ENCODE data around the gene ZNF608.

Gene ZNF608

DNA sequence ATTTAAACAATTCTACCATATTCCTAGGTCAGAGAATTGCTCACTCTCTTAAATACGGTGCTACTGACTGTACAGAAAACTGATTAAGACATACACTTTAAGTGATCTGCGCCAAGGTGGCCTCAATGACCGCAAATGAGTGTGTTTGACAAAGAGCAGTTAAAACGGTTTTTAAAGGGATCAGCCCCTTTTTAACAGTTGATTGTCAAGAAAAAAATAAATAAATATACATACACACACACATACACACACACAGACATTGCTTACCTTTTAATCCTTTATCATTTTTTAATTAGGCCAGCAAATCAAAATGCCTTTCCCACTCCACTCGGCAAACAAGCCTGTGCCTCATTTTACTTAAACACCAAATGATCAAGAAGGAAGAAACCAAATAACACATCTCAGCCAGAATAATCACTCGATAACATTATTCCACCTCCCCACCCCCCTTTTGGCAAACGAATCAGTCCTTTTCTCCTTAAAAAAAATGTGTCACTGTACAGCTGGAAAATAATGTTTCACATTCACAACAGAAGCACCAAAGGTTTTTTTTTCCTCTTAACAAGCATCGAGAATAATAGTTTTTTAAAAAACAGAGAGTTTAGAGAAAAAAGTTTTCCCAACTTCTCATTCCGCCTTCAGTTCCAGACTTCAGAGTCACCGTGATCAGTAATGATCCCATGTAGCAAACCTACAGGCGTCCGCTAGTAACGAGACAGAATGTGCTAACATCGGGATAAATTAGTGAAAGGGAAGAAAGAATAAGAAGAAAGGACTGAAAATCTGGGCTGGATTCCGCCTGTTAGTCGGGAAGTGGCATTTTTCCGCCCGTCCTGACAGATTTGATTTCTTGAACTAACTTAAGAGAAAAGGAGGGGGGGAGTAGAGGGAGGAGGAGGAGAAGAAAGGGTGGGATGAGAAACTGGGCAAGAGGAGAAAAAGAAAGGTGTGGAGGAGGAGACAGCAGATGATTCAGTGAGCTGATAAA lies at the start of gene ZNF608:
Gene ZNF608 (minus strand): TSS at position 712 of the 988 bp plus-strand sequence. CDS start 1,650 bp downstream, outside the sequence.
- peak; percentile 75 for DNase-seq (ENCODE audit: low spot score)

DNA sequence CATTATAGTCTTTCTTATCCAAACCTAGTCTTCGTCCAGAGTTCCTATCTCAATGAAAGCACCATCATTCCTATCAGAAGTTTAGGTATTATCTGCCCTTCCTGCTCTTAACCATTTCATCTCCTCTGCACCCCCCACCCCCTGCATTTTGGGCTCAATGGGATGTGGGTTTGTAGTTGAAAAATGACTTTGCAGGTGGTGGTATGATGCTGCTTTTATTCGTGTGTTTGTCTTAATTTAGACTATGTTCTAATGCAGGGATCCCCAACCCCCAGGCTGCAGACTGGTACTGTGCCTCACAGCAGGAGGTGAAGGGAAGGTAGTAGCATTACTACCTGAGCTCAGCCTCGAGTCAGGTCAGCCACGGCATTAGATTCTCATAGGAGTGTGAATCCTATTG lies 49.4 kb upstream of the ZNF608 start:
- DNase-seq (ENCODE audit: low spot score) = no peak

DNA sequence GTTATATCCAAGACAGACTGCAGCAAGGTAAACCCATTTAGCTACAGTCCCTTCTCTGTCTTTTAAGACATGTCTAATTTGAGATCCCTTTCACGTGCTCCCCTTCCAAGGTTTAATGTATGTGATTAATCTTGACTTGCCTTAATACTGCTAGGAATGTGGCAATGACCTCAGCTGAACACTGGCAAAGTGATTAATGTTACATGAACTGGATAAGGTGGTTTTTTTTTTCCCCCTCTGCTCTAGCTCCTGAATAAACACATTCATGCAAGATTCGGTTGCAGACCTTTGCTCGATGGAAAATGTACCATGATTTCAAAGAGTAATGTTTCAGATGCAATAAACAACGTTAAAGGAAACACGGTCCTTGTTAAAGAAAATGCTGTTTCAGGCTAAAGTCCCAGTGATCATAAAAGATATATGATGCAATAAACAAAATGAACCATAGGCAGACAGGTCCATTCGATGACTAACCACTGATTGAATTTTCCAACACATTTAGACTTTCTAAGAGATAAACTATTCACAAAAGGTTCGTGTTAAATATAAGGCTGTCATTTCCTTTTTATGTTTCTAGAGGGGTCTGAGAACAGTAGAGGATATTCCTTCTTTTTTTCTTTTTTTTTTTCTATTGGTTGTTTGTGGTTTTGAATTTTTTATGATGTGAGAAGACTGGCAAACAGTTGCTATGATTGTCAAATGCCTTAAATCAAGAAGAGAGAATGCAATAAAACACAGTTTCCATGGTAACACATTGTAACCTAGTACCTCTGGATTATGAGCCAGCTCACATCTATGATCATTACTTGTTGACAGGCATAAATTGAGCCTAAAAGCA lies 44.7 kb upstream of the ZNF608 start:
- no peak for DNase-seq (ENCODE audit: low spot score)

GRCh38 chr5:124790301-124790894 lies 44.0 kb upstream of the ZNF608 start:
- DNase-seq (ENCODE audit: low spot score) = no peak

DNA sequence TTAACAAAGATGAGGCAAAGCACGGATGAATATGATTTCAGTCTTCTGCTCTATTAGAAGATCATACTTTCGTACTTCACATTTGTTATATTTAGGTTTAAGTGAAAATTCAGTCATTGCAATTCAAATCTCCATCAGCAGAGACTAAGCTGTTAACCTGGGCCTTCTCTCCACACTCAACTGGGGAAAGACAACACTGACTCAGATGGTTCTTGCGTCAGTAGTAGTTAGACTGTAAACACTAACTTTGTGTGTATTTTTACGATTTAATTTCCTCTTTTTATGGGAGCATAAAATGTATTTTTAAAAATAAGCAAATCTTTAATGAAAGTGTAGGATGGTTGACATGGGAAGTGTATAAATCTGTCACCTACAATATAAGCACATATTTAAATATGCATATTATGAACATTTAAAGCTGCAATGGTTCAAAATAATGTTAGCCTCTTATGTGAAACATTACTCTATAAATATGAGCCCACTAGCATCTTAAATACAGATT lies 42.7 kb upstream of the ZNF608 start:
- DNase-seq (ENCODE audit: low spot score) = no peak

- no peak for DNase-seq (ENCODE audit: low spot score)
Measured at GRCh38 chr5:124783794-124784193, 37.4 kb upstream of the ZNF608 start.

DNA sequence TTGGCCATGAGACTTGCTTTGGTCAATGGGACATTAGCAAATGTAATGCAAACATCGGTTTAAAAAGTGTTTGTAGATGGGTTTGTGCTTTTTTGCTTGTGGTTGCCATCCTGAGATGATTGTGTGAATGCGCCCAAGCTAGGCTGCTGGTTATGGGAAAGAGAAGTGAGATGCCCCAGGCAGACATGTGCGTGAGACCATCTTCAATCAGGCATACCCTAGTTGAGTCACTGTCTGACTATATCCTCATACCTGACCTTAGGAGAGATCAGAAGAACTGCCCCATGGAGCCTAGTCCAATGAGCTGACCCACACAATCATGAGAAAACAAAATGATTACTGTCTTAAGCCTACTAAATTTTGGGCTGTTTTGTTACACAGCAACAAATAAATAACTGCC lies 36.8 kb upstream of the ZNF608 start:
- no peak for DNase-seq (ENCODE audit: low spot score)

GRCh38 chr5:124782262-124782661 lies 35.8 kb upstream of the ZNF608 start:
- no peak for DNase-seq (ENCODE audit: low spot score)

GRCh38 chr5:124780011-124780410 lies 33.6 kb upstream of the ZNF608 start:
- no peak for DNase-seq (ENCODE audit: low spot score)

DNA sequence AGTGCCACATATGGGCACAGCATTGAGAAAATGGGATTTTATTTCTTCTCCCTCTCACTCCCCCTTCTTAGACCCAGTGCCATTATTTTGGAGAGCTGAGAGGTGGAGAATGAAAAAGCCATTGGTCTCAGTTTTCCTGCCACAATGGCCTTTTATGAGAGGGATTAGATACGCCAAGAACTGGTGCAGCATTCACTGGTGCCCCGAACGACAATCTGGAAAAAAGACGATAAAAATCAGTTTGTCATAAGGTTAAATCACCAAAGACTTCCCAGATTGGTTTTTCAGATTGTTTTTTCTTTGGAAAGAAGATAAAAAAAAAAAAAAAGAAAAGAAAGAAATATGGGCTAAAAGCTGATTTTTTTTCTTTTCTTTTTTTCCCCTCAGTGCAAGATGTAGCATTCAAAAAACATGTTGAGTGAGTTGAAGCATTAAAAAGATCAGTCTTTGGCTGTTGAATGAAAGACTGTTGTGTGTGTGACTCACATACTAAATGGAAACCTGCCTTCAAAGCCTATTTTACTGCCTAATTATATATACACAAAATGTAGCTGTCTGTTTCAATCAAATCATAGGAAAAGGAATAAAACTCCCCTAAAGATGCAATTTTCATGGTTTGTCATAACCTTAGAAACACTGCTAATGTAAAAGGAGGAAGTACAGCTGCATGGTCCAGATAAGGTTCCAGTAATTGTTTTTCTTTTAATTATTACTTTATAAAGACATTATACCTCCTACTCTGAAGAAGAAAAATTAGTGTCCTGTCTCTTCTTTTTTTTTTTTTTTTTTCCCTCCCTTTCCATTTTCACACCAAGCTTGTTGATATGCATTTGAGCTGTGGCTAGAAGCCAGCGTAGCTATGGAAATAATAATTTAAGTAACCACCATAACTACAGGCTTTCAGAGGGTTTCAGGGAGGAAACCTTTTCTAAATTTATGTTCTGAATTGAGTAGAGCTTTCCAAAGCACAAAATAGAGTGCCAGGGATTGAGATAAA lies 27.2 kb upstream of the ZNF608 start:
- DNase-seq (ENCODE audit: low spot score) = no peak

GRCh38 chr5:124772457-124773200 lies 26.2 kb upstream of the ZNF608 start:
- no peak for DNase-seq (ENCODE audit: low spot score)

- no peak for DNase-seq (ENCODE audit: low spot score)
Measured at GRCh38 chr5:124771761-124772160, 25.3 kb upstream of the ZNF608 start.

GRCh38 chr5:124764992-124765611 lies 18.7 kb upstream of the ZNF608 start:
- no peak for DNase-seq (ENCODE audit: low spot score)

GRCh38 chr5:124764585-124764984 lies 18.1 kb upstream of the ZNF608 start:
- no peak for DNase-seq (ENCODE audit: low spot score)

- no peak for DNase-seq (ENCODE audit: low spot score)
Measured at GRCh38 chr5:124761010-124761409, 14.6 kb upstream of the ZNF608 start.

GRCh38 chr5:124760608-124761007 lies 14.2 kb upstream of the ZNF608 start:
- no peak for DNase-seq (ENCODE audit: low spot score)

DNA sequence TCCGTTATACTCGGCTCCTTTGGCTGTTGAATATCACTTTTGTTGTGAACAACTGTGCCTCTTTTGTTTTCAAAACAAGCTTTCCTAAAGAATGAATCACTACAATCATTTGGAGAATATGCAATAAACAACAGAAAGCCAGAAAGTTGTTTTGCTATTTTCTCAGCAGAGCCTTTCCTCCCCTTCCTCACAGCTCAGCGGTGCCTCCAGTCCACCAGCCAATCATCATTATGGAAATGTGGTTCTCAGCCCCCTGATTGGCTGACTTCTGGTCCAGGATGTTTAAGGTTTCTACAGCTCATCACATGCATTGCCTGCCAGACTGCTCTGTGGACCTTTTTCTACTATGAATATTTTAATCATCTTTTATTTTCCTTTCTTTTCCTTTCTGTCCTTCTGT lies 9.1 kb upstream of the ZNF608 start:
- DNase-seq (ENCODE audit: low spot score) = no peak

DNA sequence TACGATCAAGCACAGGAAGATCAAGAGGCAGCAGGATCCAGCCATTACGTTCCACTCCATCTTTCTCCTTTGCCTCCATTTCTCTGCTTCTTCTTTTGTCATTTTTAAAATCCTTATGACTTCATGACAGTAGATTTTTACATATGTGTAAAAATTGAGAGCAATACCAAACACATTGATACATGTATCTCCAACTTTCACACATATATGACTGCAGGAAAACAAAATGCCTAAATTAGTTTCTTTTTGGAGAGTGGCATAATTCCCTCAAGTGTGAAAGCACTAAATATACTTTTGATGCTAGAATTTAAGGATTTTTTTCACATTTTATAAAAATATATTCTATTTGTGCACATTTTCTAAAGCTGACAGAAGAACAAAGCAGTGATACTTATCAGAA lies 8.6 kb upstream of the ZNF608 start:
- DNase-seq (ENCODE audit: low spot score) = no peak

- no peak for DNase-seq (ENCODE audit: low spot score)
Measured at GRCh38 chr5:124754206-124754927, 7.9 kb upstream of the ZNF608 start.

Data from left forelimb (tissue), 1 donor.